ENCODE measurements around the gene TNKS1BP1.
"Not testable (repeated sequence)": the region's sequence is repeated elsewhere in the genome, so short reads cannot be mapped to it uniquely, and the experiment has no call there.

Gene TNKS1BP1

GRCh38 chr11:57324886-57325734 lies at the start of gene TNKS1BP1:
Gene TNKS1BP1, minus strand, starts transcription at chr11:57324952. Its CDS starts 3,067 bp downstream, at chr11:57321885.
- peak; percentile 74 for DNase-seq

- no peak for DNase-seq
Observed at GRCh38 chr11:57373146-57373545, 48.4 kb upstream of the TNKS1BP1 start.

GRCh38 chr11:57370941-57371340 lies 46.2 kb upstream of the TNKS1BP1 start:
- no peak for DNase-seq

- DNase-seq, result no peak
Observed at GRCh38 chr11:57370251-57370650, 45.5 kb upstream of the TNKS1BP1 start.

GRCh38 chr11:57368845-57369232 lies 44.1 kb upstream of the TNKS1BP1 start:
- DNase-seq, result no peak

- DNase-seq, result no peak
Observed at GRCh38 chr11:57368106-57368844, 43.5 kb upstream of the TNKS1BP1 start.

GRCh38 chr11:57364851-57365660 lies 40.3 kb upstream of the TNKS1BP1 start:
- no peak for DNase-seq

- DNase-seq, result no peak
Observed at GRCh38 chr11:57363131-57364080, 38.7 kb upstream of the TNKS1BP1 start.

GRCh38 chr11:57361926-57362325 lies 37.2 kb upstream of the TNKS1BP1 start:
- DNase-seq, result no peak

GRCh38 chr11:57361420-57361819 lies 36.7 kb upstream of the TNKS1BP1 start:
- not testable (repeated sequence) for DNase-seq

GRCh38 chr11:57360991-57361390 lies 36.2 kb upstream of the TNKS1BP1 start:
- DNase-seq, result no peak

- DNase-seq, result no peak
Observed at GRCh38 chr11:57359896-57360690, 35.3 kb upstream of the TNKS1BP1 start.

- no peak for DNase-seq
Observed at GRCh38 chr11:57359396-57359795, 34.6 kb upstream of the TNKS1BP1 start.

- no peak for DNase-seq
Observed at GRCh38 chr11:57358991-57359390, 34.2 kb upstream of the TNKS1BP1 start.

- no peak for DNase-seq
Observed at GRCh38 chr11:57358543-57358961, 33.8 kb upstream of the TNKS1BP1 start.

- DNase-seq, result no peak
Observed at GRCh38 chr11:57357856-57358255, 33.1 kb upstream of the TNKS1BP1 start.

GRCh38 chr11:57357310-57357709 lies 32.6 kb upstream of the TNKS1BP1 start:
- DNase-seq, result no peak

GRCh38 chr11:57356268-57356667 lies 31.5 kb upstream of the TNKS1BP1 start:
- no peak for DNase-seq

GRCh38 chr11:57354699-57355098 lies 29.9 kb upstream of the TNKS1BP1 start:
- no peak for DNase-seq

GRCh38 chr11:57353852-57354251 lies 29.1 kb upstream of the TNKS1BP1 start:
- no peak for DNase-seq

GRCh38 chr11:57353446-57353845 lies 28.7 kb upstream of the TNKS1BP1 start:
- DNase-seq, result no peak
